Left ventricle myocardium inferior (tissue), 1 donor: ENCODE measurements around the gene PRKCQ. TPM values are rescaled to one million over a fixed set of nuclear protein-coding genes. Genes with fewer than 3 reads are reported as not detected.

Source experiments
- DNase-seq: peaks from one replicate; pipeline ENCODE4 v3.0.0-alpha.2; 2020
- H3K27ac ChIP-seq: fragments of 200-600 bp; replicated peaks from 2 replicates; pipeline ENCODE4 v1.8.0; 2021
- H3K27me3 ChIP-seq: fragments of 200-600 bp; 2 replicates; pipeline ENCODE4 v1.8.0; 2021; ENCODE audit warnings: low read depth
- H3K36me3 ChIP-seq: fragments of 200-600 bp; 2 replicates; pipeline ENCODE4 v1.8.0; 2021
- H3K4me1 ChIP-seq: fragments of 200-600 bp; 2 replicates; pipeline ENCODE4 v1.8.0; 2021
- H3K4me3 ChIP-seq: fragments of 200-600 bp; 2 replicates; pipeline ENCODE4 v1.8.0; 2021; ENCODE audit warnings: mild to moderate bottlenecking, moderate library complexity
- H3K9me3 ChIP-seq: fragments of 200-600 bp; replicated peaks from 2 replicates; pipeline ENCODE4 v1.8.0; 2021
- intact Hi-C: fragments of 100-400 bp; cut with micrococcal nuclease; formaldehyde crosslinking; loops from one replicate; pipeline ENCODE4 v1.11.0; 2022
- total RNA-seq: library from RNA; stranded (reverse); fragmentation: NEBNext Ultra II Directional; extraction: Animal tissue kit (Norgen Biotek cat#: 25700); gene quantifications from one replicate; pipeline ENCODE4 v1.2.1, GENCODE V29; 2021
- TF ChIP-seq, protein P1 (sequence below): fragments of 200-600 bp; IDR thresholded peaks from 2 replicates; pipeline ENCODE4 v1.8.0; 2021; ENCODE audit warnings: antibody characterized with exemption, mild to moderate bottlenecking, borderline replicate concordance
- donor health status: DM: no; HTN: yes; CAD: no; lungs with severe emphysema.

The PRKCQ gene
- total RNA-seq, 1 donor from 2014 or later: 0.16 TPM

GRCh38 chr10:6516281-6516928 lies 63.7 kb downstream of the PRKCQ start:
- Histone ChIP-seq H3K9me3 (no peaks in the 10 kb centered on the region), H3K4me1 (no peaks in the 10 kb centered on the region), H3K4me3 (no peak overlapping the region), H3K27ac (no peak overlapping the region), H3K27me3 (peaks cover 69% of the 10 kb centered on the region), H3K36me3 (no peaks in the 10 kb centered on the region)
- intact Hi-C loops: no loop called here
- TF ChIP-seq, protein P1, sequence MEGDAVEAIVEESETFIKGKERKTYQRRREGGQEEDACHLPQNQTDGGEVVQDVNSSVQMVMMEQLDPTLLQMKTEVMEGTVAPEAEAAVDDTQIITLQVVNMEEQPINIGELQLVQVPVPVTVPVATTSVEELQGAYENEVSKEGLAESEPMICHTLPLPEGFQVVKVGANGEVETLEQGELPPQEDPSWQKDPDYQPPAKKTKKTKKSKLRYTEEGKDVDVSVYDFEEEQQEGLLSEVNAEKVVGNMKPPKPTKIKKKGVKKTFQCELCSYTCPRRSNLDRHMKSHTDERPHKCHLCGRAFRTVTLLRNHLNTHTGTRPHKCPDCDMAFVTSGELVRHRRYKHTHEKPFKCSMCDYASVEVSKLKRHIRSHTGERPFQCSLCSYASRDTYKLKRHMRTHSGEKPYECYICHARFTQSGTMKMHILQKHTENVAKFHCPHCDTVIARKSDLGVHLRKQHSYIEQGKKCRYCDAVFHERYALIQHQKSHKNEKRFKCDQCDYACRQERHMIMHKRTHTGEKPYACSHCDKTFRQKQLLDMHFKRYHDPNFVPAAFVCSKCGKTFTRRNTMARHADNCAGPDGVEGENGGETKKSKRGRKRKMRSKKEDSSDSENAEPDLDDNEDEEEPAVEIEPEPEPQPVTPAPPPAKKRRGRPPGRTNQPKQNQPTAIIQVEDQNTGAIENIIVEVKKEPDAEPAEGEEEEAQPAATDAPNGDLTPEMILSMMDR: no peak
- DNase-seq: no peak

- Histone ChIP-seq H3K4me1 (no peaks in the 10 kb centered on the region), H3K27ac (no peak overlapping the region), H3K4me3 (no peak overlapping the region), H3K36me3 (no peaks in the 10 kb centered on the region), H3K27me3 (peaks cover 64% of the 10 kb centered on the region), H3K9me3 (no peaks in the 10 kb centered on the region)
- intact Hi-C loops: no loop called here
- TF ChIP-seq, protein P1: no peak
- no peak for DNase-seq
Measured at GRCh38 chr10:6514844-6515780, 65.0 kb downstream of the PRKCQ start.

- no peaks in the 10 kb centered on the region for H3K4me1 ChIP-seq
- intact Hi-C loops: no loop called here
- H3K9me3 ChIP-seq: no peaks in the 10 kb centered on the region
- TF ChIP-seq, protein P1: no peak
- H3K4me3 ChIP-seq: no peak overlapping the region
- H3K27ac ChIP-seq: no peak overlapping the region
- H3K27me3 ChIP-seq: peaks cover 55% of the 10 kb centered on the region
- DNase-seq: no peak
- no peaks in the 10 kb centered on the region for H3K36me3 ChIP-seq
Measured at GRCh38 chr10:6514180-6514579, 65.9 kb downstream of the PRKCQ start.

GRCh38 chr10:6513476-6513875 lies 66.6 kb downstream of the PRKCQ start:
- intact Hi-C loops: no loop called here
- peaks cover 50% of the 10 kb centered on the region for H3K27me3 ChIP-seq
- H3K36me3 ChIP-seq: no peaks in the 10 kb centered on the region
- H3K4me3 ChIP-seq: no peak overlapping the region
- no peaks in the 10 kb centered on the region for H3K4me1 ChIP-seq
- TF ChIP-seq, protein P1: no peak
- no peak for DNase-seq
- no peaks in the 10 kb centered on the region for H3K9me3 ChIP-seq
- no peak overlapping the region for H3K27ac ChIP-seq

GRCh38 chr10:6512182-6512581 lies 67.9 kb downstream of the PRKCQ start:
- intact Hi-C loops: no loop called here
- peaks cover 43% of the 10 kb centered on the region for H3K27me3 ChIP-seq
- no peak overlapping the region for H3K4me3 ChIP-seq
- no peaks in the 10 kb centered on the region for H3K36me3 ChIP-seq
- no peaks in the 10 kb centered on the region for H3K4me1 ChIP-seq
- no peaks in the 10 kb centered on the region for H3K9me3 ChIP-seq
- no peak for DNase-seq
- TF ChIP-seq, protein P1: no peak
- H3K27ac ChIP-seq: no peak overlapping the region
